ENCODE data around the gene NPR3. TPM values are rescaled to one million over a fixed set of nuclear protein-coding genes. Genes with fewer than 3 reads are reported as not detected.
A peak's percentile ranks its signal among the peaks of the same experiment; 100 is the strongest.

NPR3 gene, protein sequence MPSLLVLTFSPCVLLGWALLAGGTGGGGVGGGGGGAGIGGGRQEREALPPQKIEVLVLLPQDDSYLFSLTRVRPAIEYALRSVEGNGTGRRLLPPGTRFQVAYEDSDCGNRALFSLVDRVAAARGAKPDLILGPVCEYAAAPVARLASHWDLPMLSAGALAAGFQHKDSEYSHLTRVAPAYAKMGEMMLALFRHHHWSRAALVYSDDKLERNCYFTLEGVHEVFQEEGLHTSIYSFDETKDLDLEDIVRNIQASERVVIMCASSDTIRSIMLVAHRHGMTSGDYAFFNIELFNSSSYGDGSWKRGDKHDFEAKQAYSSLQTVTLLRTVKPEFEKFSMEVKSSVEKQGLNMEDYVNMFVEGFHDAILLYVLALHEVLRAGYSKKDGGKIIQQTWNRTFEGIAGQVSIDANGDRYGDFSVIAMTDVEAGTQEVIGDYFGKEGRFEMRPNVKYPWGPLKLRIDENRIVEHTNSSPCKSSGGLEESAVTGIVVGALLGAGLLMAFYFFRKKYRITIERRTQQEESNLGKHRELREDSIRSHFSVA
- 0.04 TPM for polyA plus RNA-seq (2012; ENCODE audit: low read depth, missing spikeins)

DNA sequence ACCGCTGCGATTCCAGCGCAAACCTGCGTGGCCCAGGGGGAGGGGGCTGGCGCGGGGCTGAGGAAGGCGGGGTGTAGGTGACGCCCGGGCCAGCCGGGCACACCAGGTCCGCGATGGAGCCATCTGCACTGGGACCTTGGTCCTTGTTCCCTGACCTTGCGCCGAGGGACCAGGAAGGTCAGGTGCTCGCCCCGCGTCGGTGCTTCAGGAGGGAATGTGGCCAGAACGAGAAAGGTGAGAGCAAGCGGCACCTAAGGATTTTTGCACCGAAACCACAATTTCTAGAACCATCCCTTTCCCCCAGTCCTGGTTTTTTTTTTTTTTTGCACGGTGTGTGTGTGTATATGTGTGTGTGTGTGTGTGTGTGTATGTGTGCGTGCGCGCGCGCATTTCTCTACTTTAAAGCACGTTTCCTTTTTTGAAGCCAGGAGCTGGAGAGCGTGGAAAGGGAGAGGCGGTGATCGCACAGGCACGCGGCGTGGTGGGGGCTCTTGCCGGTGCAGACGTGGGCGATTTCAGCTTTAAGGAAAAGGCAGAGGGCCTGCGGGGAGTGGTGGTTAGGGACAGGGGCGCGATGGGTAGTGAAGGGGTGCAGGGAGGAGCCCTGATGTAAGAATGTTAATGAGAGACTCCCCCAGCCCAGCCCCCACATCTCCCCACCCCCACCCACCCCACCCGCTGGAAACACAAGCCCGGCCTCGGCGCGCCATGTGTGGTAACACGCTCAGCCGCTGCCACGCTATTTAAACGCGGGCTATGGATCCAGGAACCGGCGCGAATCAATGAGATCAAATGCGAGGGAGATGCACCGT, at the start of gene NPR3:
Gene NPR3, plus strand, starts transcription at position 772 of the 812 bp plus-strand sequence. CDS start 456 bp downstream, outside the sequence.
- peak; percentile 31 for FAIRE-seq
- peak; percentile 23 for DNase-seq (ENCODE audit: insufficient read length, low spot score)
- no peak for TF ChIP-seq PAX5 (IDR thresholded peaks at IDR 0.05; ENCODE audit: insufficient read depth, low read length, severe bottlenecking)

DNA sequence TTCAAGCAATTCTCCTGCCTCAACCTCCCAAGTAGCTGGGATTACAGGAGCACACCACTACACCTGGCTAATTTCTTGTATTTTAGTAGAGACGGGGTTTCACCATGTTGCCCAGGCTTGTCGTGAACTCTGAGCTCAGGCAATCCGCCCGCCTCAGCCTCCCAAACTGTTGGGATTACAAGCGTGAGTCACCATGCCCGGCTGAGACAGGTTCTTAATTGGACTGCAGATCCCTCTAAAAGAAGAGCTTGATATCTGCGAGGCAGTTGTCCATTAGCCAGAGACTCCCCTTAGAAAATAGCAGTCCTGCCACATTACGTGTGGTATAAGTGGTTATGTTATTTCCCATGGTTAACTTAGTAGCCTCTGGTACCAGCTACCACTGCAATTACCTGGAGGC, 46.6 kb upstream of the NPR3 start:
- DNase-seq (ENCODE audit: insufficient read length, low spot score) (no peak), FAIRE-seq (no peak)
- TF ChIP-seq PAX5 (IDR thresholded peaks at IDR 0.05; ENCODE audit: insufficient read depth, low read length, severe bottlenecking) (no peak), POLR2A (IDR thresholded peaks at IDR 0.05; ENCODE audit: low read depth, low read length) (no peak)

DNA sequence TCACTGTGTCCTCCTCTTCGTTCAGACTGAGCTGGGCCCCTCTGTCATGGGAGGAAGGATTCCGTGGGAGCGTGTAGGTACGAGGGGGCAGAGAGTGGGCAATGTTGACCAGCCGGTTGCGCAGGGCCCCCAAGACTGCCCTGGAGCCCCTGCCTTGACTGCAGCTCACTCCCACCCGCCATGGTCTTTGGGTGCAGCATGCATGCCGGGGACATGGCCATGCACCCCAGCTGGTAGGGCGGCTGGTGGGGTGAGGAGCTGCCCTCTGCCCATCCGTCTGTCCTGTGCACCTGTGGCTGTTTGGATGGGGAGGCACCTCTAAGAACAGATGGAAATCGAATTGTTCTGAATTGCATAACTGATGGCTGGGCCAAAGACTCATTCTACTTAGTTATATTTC, 42.6 kb upstream of the NPR3 start:
- TF ChIP-seq TAF1 (IDR thresholded peaks at IDR 0.05; ENCODE audit: low read depth, low read length): no peak
- FAIRE-seq: no peak
- no peak for DNase-seq (ENCODE audit: insufficient read length, low spot score)

DNA sequence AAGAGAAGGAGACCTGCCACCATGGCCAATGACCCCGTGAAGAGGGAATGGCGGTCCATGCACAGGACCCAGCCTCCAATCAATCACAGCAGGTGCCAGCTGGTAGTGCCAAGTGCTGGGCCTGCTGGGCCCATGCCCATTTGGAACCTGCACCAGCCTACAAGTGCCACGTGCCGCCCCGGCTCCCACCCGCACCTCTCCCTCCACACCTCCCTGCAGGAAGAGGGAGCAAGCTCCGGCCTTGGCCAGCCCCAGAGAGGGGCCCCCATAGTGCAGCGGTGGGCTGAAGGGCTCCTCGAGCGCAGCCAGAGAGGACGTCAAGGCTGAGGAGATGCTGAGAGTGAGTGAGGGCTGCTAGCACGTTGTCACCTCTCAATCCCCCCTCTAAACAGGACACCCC, 37.8 kb upstream of the NPR3 start:
- FAIRE-seq (no peak), DNase-seq (ENCODE audit: insufficient read length, low spot score) (no peak)
- TF ChIP-seq POU2F2 (IDR thresholded peaks at IDR 0.05; ENCODE audit: low read depth, low read length) (no peak), SPI1 (IDR thresholded peaks at IDR 0.05; ENCODE audit: low read depth, low read length) (no peak), POLR2AphosphoS5 (IDR thresholded peaks at IDR 0.05; ENCODE audit: low read depth, low read length) (no peak), PAX5 (IDR thresholded peaks at IDR 0.05; ENCODE audit: insufficient read depth, low read length, severe bottlenecking) (no peak), POLR2A (IDR thresholded peaks at IDR 0.05; ENCODE audit: low read depth, low read length) (no peak), TAF1 (IDR thresholded peaks at IDR 0.05; ENCODE audit: low read depth, low read length) (no peak)

DNA sequence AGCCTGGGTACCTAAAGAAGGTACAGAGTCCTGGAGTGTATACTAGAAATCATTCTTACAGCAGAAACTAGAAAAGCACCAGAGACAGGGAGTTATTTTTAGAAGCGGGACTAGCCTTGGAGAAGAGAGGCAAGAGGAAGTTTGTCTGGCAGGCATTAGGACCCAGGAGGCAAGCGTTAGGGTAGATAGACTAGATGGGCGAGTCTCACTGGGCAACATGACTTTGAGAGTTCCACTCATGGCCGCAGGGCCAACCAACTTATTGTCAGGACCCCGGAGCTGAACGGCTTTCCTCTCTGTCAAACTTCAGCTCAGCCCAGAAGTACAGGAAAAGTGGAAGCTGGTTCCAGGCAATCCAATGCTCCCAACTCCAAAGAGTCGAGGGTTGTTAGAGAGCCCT, 34.1 kb upstream of the NPR3 start:
- no peak for DNase-seq (ENCODE audit: insufficient read length, low spot score)
- no peak for TF ChIP-seq POLR2AphosphoS5 (IDR thresholded peaks at IDR 0.05; ENCODE audit: low read depth, low read length)
- no peak for TF ChIP-seq POU2F2 (IDR thresholded peaks at IDR 0.05; ENCODE audit: low read depth, low read length)
- no peak for TF ChIP-seq TAF1 (IDR thresholded peaks at IDR 0.05; ENCODE audit: low read depth, low read length)
- no peak for TF ChIP-seq POLR2A (IDR thresholded peaks at IDR 0.05; ENCODE audit: low read depth, low read length)
- no peak for TF ChIP-seq PAX5 (IDR thresholded peaks at IDR 0.05; ENCODE audit: insufficient read depth, low read length, severe bottlenecking)
- no peak for TF ChIP-seq SPI1 (IDR thresholded peaks at IDR 0.05; ENCODE audit: low read depth, low read length)
- no peak for FAIRE-seq

DNA sequence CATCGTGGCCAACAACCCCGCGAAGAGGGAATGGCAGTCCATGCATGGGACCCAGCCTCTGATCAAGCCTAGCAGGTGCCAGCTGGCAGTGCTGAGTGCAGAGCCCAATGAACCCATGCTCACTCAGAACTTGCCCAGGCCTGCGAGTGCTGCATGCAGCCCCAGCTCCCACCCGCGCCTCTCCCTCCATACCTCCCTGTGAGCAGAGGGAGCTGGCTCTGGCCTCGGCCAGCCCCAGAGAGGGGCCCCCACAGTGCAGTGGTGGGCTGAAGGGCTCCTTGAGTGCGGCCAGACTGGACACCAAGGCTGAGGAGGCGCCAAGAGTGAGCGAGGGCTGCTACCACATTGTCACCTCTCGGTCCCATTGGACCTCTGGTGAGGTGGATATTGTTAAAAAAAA, 32.6 kb upstream of the NPR3 start:
- DNase-seq (ENCODE audit: insufficient read length, low spot score): no peak
- no peak for TF ChIP-seq SPI1 (IDR thresholded peaks at IDR 0.05; ENCODE audit: low read depth, low read length)
- no peak for FAIRE-seq

DNA sequence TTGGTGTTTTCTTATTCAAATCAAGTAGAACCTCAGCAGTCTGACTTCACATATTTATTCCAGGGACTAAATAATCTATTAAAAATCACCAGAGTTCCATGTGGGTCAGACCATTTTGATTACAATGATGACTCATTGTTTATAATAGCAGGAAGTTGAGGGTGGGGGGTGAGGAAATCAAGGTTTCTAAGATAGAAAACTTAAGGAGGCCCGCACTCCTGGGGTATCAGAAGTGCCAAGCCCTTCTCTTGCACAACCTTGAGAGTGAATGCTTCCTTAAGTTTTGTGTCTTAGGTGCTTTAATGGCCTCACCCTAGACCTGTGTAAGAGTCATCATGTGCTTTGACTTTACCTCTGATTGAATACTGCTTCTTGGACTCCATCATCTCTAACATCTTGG, 31.9 kb upstream of the NPR3 start:
- DNase-seq (ENCODE audit: insufficient read length, low spot score) (no peak), FAIRE-seq (no peak)
- TF ChIP-seq TAF1 (IDR thresholded peaks at IDR 0.05; ENCODE audit: low read depth, low read length) (no peak), SPI1 (IDR thresholded peaks at IDR 0.05; ENCODE audit: low read depth, low read length) (no peak), POLR2A (IDR thresholded peaks at IDR 0.05; ENCODE audit: low read depth, low read length) (no peak), PAX5 (IDR thresholded peaks at IDR 0.05; ENCODE audit: insufficient read depth, low read length, severe bottlenecking) (no peak), POU2F2 (IDR thresholded peaks at IDR 0.05; ENCODE audit: low read depth, low read length) (no peak), POLR2AphosphoS5 (IDR thresholded peaks at IDR 0.05; ENCODE audit: low read depth, low read length) (no peak)

DNA sequence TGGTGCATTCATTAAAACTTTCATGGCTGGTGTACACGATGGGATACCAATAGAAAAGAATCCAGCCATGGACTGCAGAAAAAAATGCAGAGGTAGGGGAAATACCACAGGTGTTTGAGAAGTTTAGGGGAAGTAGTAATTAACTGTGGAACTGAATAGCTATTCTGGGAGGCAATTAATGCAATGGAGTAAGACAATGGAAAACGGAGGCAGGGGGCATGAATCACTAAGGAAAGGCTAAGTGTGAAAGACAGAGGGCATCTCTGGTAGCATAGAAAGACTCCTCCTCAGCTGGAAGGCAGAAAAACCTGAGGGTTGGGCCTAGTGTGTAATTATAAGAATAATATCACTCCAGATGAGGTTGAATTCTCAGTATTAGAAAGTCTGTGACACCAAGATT, 30.9 kb upstream of the NPR3 start:
- TF ChIP-seq POLR2AphosphoS5 (IDR thresholded peaks at IDR 0.05; ENCODE audit: low read depth, low read length): no peak
- no peak for TF ChIP-seq POU2F2 (IDR thresholded peaks at IDR 0.05; ENCODE audit: low read depth, low read length)
- TF ChIP-seq TAF1 (IDR thresholded peaks at IDR 0.05; ENCODE audit: low read depth, low read length): no peak
- no peak for TF ChIP-seq SPI1 (IDR thresholded peaks at IDR 0.05; ENCODE audit: low read depth, low read length)
- no peak for TF ChIP-seq PAX5 (IDR thresholded peaks at IDR 0.05; ENCODE audit: insufficient read depth, low read length, severe bottlenecking)
- TF ChIP-seq POLR2A (IDR thresholded peaks at IDR 0.05; ENCODE audit: low read depth, low read length): no peak
- no peak for FAIRE-seq
- no peak for DNase-seq (ENCODE audit: insufficient read length, low spot score)

DNA sequence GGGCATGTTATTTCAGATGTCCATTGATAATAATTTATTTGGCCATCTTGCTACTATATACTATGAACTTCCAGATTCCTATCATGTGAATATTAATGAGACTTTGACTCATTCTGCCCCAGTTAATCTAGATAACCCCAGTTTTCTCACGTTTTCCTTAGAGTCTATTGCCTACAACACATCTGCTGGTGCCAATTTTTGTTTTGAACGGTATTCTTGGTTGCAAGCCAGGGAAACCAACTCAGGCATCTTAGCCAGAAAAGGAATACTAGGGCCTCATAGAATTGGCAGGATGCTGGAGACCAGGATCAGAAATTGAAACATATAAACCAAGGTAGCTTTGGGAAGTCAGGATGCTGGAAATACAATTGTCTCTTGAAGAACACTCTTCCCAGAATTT, 28.0 kb upstream of the NPR3 start:
- DNase-seq (ENCODE audit: insufficient read length, low spot score) (no peak), FAIRE-seq (no peak)
- no peak for TF ChIP-seq SPI1 (IDR thresholded peaks at IDR 0.05; ENCODE audit: low read depth, low read length)
- no peak for TF ChIP-seq POU2F2 (IDR thresholded peaks at IDR 0.05; ENCODE audit: low read depth, low read length)
- TF ChIP-seq POLR2A (IDR thresholded peaks at IDR 0.05; ENCODE audit: low read depth, low read length): no peak
- TF ChIP-seq TAF1 (IDR thresholded peaks at IDR 0.05; ENCODE audit: low read depth, low read length): no peak
- TF ChIP-seq POLR2AphosphoS5 (IDR thresholded peaks at IDR 0.05; ENCODE audit: low read depth, low read length): no peak
- TF ChIP-seq PAX5 (IDR thresholded peaks at IDR 0.05; ENCODE audit: insufficient read depth, low read length, severe bottlenecking): no peak

DNA sequence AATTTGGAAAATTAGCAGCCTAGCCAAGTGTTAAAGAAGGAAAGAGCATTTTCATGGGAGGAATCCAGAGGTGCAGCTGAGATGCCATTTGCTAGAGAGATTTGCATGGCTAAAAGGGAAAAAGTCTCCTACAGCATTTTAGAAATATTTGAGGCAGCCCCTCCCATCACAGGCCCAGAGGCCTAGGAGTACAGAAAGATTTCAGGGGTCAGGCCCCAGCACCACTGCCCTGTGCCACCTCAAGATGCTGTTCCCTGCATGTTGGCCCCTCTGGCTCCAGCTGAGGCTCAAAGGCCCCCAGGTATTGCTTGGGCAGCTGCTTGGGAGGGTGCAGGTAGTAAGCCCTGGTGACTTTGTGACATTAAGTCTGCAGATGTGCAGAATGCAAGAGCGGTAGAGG, 26.9 kb upstream of the NPR3 start:
- DNase-seq (ENCODE audit: insufficient read length, low spot score) (no peak), FAIRE-seq (no peak)
- TF ChIP-seq PAX5 (IDR thresholded peaks at IDR 0.05; ENCODE audit: insufficient read depth, low read length, severe bottlenecking): no peak
- no peak for TF ChIP-seq POLR2AphosphoS5 (IDR thresholded peaks at IDR 0.05; ENCODE audit: low read depth, low read length)
- no peak for TF ChIP-seq POLR2A (IDR thresholded peaks at IDR 0.05; ENCODE audit: low read depth, low read length)

Data from GM12891 (cell line).